Ishikawa (cell line): ENCODE results near the gene ANKRD18B.
"Not testable (repeated sequence)": the region's sequence is repeated elsewhere in the genome, so short reads cannot be mapped to it uniquely, and the experiment has no call there.

Source experiments
- CEBPB ChIP-seq: IDR thresholded peaks from 2 replicates; pipeline ENCODE4 v1.6.1; 2012
- CREB1 ChIP-seq: IDR thresholded peaks from 2 replicates; pipeline ENCODE4 v1.6.1; 2012; ENCODE audit warnings: low read depth
- EGR1 ChIP-seq: IDR thresholded peaks from 2 replicates; pipeline ENCODE4 v1.6.1; 2012
- EP300 ChIP-seq: IDR thresholded peaks from 2 replicates; pipeline ENCODE4 v1.6.1; 2012; ENCODE audit warnings: borderline replicate concordance
- FOXM1 ChIP-seq: IDR thresholded peaks from 2 replicates; pipeline ENCODE4 v1.6.1; 2012; ENCODE audit warnings: low read depth, borderline replicate concordance
- NFIC ChIP-seq: IDR thresholded peaks from 2 replicates; pipeline ENCODE4 v1.6.1; 2012
- RAD21 ChIP-seq: IDR thresholded peaks from 2 replicates; pipeline ENCODE4 v1.6.1; 2012; ENCODE audit warnings: low read depth
- TAF1 ChIP-seq: IDR thresholded peaks from 2 replicates; pipeline ENCODE4 v1.6.1; 2012; ENCODE audit warnings: low read depth, mild to moderate bottlenecking
- TCF12 ChIP-seq: IDR thresholded peaks from 2 replicates; pipeline ENCODE4 v1.6.1; 2012; ENCODE audit warnings: low read depth
- TEAD4 ChIP-seq: IDR thresholded peaks from 2 replicates; pipeline ENCODE4 v1.6.1; 2012
- YY1 ChIP-seq: IDR thresholded peaks from 2 replicates; pipeline ENCODE4 v1.6.1; 2012; ENCODE audit warnings: low read depth
- ZBTB7A ChIP-seq: IDR thresholded peaks from 2 replicates; pipeline ENCODE4 v1.6.1; 2012; ENCODE audit warnings: low read depth
- TF ChIP-seq, protein P1 (sequence below): IDR thresholded peaks from 2 replicates; pipeline ENCODE4 v1.6.1; 2012
- TF ChIP-seq, protein P2 (sequence below): IDR thresholded peaks from 2 replicates; pipeline ENCODE4 v1.6.1; 2012; ENCODE audit warnings: low read depth, mild to moderate bottlenecking
- TF ChIP-seq, protein P3 (sequence below): IDR thresholded peaks from 2 replicates; pipeline ENCODE4 v1.6.1; 2012

ANKRD18B gene

DNA sequence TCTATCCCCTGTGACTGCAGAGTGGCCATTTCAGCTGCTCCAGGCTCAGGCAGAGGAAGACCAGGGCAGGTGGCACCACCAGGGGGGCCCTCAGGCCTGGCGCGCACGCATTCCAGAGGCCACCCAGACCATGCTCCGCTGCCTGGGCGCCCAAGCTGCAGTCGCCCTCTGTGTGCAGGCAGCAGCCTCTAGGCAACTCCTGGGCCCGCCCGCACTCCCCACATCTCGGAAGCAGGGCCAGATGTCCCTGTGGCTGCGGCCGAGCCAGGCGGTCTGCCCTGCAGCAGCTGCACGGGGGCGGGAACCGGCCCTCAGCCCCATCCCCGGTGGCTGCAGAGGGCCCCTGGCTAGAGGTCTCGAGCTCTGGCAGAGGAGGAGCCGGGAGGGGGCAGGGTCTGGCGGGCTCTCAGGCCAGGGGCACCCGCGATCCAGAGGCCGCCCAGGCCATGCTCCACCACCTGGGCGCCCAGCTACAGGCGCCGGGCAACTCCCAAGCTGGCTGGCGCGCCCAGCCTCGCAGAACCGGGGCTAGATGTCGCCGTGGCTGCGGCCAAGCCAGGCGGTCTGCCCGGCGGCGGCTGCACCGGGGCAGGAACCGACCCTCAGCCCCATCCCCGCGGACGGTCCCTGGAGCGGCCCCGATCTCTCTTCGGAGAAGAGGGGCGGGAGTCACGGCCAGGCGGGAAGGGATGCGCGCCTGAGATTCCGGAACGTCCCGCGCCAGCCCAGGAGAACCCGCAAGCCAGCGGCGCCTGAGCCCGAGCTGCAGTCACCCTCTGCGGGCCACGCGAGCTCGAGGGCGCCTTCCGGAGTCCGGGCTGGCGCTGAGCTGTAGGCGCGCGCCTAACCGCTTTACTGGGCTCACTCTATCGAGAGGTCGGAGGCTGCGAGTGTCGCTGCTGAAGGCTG, at the start of gene ANKRD18B:
ANKRD18B (plus strand) TSS at position 855 of the 909 bp plus-strand sequence. CDS start 239 bp downstream, outside the sequence.
- TF ChIP-seq TCF12, EGR1: not testable (repeated sequence)
- TF ChIP-seq, protein P1, sequence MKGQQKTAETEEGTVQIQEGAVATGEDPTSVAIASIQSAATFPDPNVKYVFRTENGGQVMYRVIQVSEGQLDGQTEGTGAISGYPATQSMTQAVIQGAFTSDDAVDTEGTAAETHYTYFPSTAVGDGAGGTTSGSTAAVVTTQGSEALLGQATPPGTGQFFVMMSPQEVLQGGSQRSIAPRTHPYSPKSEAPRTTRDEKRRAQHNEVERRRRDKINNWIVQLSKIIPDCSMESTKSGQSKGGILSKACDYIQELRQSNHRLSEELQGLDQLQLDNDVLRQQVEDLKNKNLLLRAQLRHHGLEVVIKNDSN = not testable (repeated sequence)

DNA sequence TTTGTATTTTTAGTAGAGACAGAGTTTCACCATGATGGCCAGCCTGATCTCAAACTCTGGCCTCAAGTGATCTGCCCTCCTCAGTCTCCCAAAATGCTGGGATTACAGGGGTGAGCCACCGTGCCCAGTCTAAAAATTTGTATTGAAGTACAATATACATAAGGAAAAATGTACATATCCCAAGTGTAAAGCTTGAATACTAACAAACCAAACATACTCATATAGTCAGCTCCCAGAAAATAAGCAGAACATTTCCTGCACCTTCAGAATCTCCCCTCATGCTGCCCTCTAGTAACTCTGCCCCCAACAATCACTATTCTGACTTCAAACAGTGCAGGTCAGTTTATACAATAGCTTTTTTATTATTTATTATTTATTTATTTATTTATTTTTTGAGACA, 48.7 kb upstream of the ANKRD18B start:
- TF ChIP-seq EP300 (no peak), ZBTB7A (no peak), TEAD4 (no peak), CEBPB (no peak), YY1 (no peak), RAD21 (no peak), NFIC (no peak), EGR1 (no peak)
- TF ChIP-seq, protein P2, sequence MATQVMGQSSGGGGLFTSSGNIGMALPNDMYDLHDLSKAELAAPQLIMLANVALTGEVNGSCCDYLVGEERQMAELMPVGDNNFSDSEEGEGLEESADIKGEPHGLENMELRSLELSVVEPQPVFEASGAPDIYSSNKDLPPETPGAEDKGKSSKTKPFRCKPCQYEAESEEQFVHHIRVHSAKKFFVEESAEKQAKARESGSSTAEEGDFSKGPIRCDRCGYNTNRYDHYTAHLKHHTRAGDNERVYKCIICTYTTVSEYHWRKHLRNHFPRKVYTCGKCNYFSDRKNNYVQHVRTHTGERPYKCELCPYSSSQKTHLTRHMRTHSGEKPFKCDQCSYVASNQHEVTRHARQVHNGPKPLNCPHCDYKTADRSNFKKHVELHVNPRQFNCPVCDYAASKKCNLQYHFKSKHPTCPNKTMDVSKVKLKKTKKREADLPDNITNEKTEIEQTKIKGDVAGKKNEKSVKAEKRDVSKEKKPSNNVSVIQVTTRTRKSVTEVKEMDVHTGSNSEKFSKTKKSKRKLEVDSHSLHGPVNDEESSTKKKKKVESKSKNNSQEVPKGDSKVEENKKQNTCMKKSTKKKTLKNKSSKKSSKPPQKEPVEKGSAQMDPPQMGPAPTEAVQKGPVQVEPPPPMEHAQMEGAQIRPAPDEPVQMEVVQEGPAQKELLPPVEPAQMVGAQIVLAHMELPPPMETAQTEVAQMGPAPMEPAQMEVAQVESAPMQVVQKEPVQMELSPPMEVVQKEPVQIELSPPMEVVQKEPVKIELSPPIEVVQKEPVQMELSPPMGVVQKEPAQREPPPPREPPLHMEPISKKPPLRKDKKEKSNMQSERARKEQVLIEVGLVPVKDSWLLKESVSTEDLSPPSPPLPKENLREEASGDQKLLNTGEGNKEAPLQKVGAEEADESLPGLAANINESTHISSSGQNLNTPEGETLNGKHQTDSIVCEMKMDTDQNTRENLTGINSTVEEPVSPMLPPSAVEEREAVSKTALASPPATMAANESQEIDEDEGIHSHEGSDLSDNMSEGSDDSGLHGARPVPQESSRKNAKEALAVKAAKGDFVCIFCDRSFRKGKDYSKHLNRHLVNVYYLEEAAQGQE = no peak
- TF ChIP-seq, protein P1 = no peak

DNA sequence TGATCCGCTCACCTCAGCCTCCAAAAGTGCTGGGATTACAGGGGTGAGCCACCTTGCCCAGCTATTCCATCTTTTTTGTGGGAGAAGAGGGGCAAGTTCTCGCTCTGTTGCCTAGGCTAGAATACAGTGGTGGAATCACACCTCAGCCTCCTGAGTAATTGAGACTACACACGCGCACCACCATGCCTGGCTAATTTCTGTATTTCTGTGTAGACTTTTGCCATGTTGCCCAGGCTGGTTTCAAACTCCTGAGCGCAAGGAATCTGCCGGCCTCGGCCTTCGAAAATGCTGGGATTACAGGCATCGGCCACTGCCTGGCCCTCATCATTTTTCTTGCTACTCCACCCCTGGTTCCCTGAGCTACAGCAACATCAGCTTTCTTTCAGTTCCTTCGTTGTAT, 47.5 kb upstream of the ANKRD18B start:
- TF ChIP-seq CREB1 (no peak), RAD21 (no peak), NFIC (no peak), ZBTB7A (no peak), EP300 (no peak), FOXM1 (no peak), TAF1 (no peak), YY1 (no peak), TCF12 (no peak), EGR1 (no peak)
- TF ChIP-seq, protein P2 = no peak

DNA sequence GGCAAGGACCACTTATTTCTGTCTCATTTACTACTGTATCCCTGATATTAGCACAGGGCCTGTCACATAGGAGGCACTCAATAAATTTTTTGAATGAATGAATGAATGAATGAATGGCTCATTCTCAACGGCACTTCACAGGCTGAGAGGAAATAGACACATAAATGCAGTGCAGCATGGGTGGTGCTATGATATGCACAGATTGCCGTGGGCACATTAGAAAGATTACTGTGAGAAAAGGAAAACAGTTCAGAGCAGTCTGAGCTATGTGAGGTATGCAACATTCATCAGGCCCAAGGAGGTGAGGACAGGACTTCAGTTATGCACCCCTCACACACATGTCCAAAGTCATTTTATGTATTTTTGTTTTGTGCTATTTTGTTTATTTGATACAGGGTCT, 43.9 kb upstream of the ANKRD18B start:
- TF ChIP-seq, protein P1 = no peak
- TF ChIP-seq RAD21 = no peak
- no peak for TF ChIP-seq YY1
- TF ChIP-seq, protein P3, sequence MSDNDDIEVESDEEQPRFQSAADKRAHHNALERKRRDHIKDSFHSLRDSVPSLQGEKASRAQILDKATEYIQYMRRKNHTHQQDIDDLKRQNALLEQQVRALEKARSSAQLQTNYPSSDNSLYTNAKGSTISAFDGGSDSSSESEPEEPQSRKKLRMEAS = no peak
- TF ChIP-seq TEAD4 = no peak
- TF ChIP-seq, protein P2 = no peak
- TF ChIP-seq NFIC = no peak
- no peak for TF ChIP-seq CEBPB
- TF ChIP-seq CREB1 = no peak
- no peak for TF ChIP-seq TAF1
- no peak for TF ChIP-seq ZBTB7A
- no peak for TF ChIP-seq EGR1
- no peak for TF ChIP-seq FOXM1
- no peak for TF ChIP-seq TCF12
